GM18951 (cell line): ENCODE results near the gene HDAC6.
A peak's percentile ranks its signal among the peaks of the same experiment; 100 is the strongest.
"Not testable (repeated sequence)": the region's sequence is repeated elsewhere in the genome, so short reads cannot be mapped to it uniquely, and the experiment has no call there.

ENCODE experiments used
- POLR2A ChIP-seq: IDR thresholded peaks from 4 replicates; pipeline ENCODE4 v1.6.1; 2011; ENCODE audit warnings: mild to moderate bottlenecking; ENCODE audit not compliant: insufficient read length, insufficient read depth; ENCODE audit errors: extremely low read depth
- in situ Hi-C: fragments of 300-500 bp; cut with MboI; formaldehyde crosslinking; loops from one replicate; pipeline ENCODE4 v1.12.0; 2022; ENCODE audit warnings: low sequenced_read_pairs, mixed read lengths, inconsistent platforms; ENCODE audit not compliant: unreplicated experiment

Gene HDAC6

GRCh38 chrX:48794911-48795515, 6.9 kb upstream of the HDAC6 start:
- in situ Hi-C loops = no loop called here
- TF ChIP-seq POLR2A = no peak

- in situ Hi-C loops = no loop called here
- TF ChIP-seq POLR2A = no peak
Measured at GRCh38 chrX:48798318-48798717, 3.5 kb upstream of the HDAC6 start.

GRCh38 chrX:48800574-48801279, 1.1 kb upstream of the HDAC6 start:
- in situ Hi-C loops = no loop called here

GRCh38 chrX:48802089-48802904, 430 bp downstream of the HDAC6 start:
- in situ Hi-C loops = no loop called here
- peak; percentile 66 for TF ChIP-seq POLR2A

More at GRCh38 chrX:48800574-48801279, 1.1 kb upstream of the HDAC6 start:
- no peak for TF ChIP-seq POLR2A

- in situ Hi-C loops = no loop called here
- TF ChIP-seq POLR2A = no peak
Measured at GRCh38 chrX:48802905-48803200, 986 bp downstream of the HDAC6 start.

GRCh38 chrX:48806081-48806480, 4.2 kb downstream of the HDAC6 start:
- no peak for TF ChIP-seq POLR2A
- in situ Hi-C loops = no loop called here

GRCh38 chrX:48813644-48814043, 11.8 kb downstream of the HDAC6 start:
- in situ Hi-C loops = no loop called here
- no peak for TF ChIP-seq POLR2A

- in situ Hi-C loops = no loop called here
- no peak for TF ChIP-seq POLR2A
Measured at GRCh38 chrX:48814722-48815121, 12.9 kb downstream of the HDAC6 start.

GRCh38 chrX:48815266-48815665, 13.4 kb downstream of the HDAC6 start:
- TF ChIP-seq POLR2A = no peak

GRCh38 chrX:48816014-48816810, 14.3 kb downstream of the HDAC6 start:
- in situ Hi-C loops = no loop called here
- TF ChIP-seq POLR2A = no peak

More at GRCh38 chrX:48815266-48815665, 13.4 kb downstream of the HDAC6 start:
- in situ Hi-C loops = no loop called here

- TF ChIP-seq POLR2A = no peak
- in situ Hi-C loops = no loop called here
Measured at GRCh38 chrX:48818098-48818497, 16.2 kb downstream of the HDAC6 start.

- no peak for TF ChIP-seq POLR2A
Measured at GRCh38 chrX:48818866-48819265, 17.0 kb downstream of the HDAC6 start.

GRCh38 chrX:48819394-48819793, 17.5 kb downstream of the HDAC6 start:
- in situ Hi-C loops = not testable (repeated sequence)

More at GRCh38 chrX:48818866-48819265, 17.0 kb downstream of the HDAC6 start:
- in situ Hi-C loops = no loop called here
